HUES6 (cell line): ENCODE results near the gene SLC15A3.

ENCODE experiments used
- H3K27ac ChIP-seq: 2 replicates; pipeline ENCODE4 v1.7.0; 2013; ENCODE audit warnings: low read depth, mild to moderate bottlenecking, low read length, inconsistent platforms
- H3K27me3 ChIP-seq: 2 replicates; pipeline ENCODE4 v1.6.1; 2013; ENCODE audit warnings: low read length; ENCODE audit not compliant: control insufficient read depth, insufficient read depth
- H3K36me3 ChIP-seq: 2 replicates; pipeline ENCODE4 v1.6.1; 2013; ENCODE audit warnings: low read length; ENCODE audit not compliant: control insufficient read depth, insufficient read depth
- H3K4me1 ChIP-seq: 2 replicates; pipeline ENCODE4 v1.6.1; 2013; ENCODE audit warnings: low read length; ENCODE audit not compliant: control insufficient read depth, insufficient read depth
- H3K4me3 ChIP-seq: 2 replicates; pipeline ENCODE4 v1.5.1; 2013; ENCODE audit warnings: low read depth, low read length
- H3K9ac ChIP-seq: one replicate; pipeline ENCODE4 v1.6.1; 2013; ENCODE audit warnings: mild to moderate bottlenecking, low read length
- H3K9me3 ChIP-seq: 2 replicates; pipeline ENCODE4 v1.6.1; 2013; ENCODE audit warnings: low read depth, low read length; ENCODE audit not compliant: control insufficient read depth, insufficient read depth

SLC15A3 gene

GRCh38 chr11:60905551-60906113, 46.3 kb downstream of the SLC15A3 start:
- H3K27me3 ChIP-seq = peaks cover 26% of the 10 kb centered on the region
- H3K27ac ChIP-seq = peak overlapping the region; percentile 91
- no peaks in the 10 kb centered on the region for H3K9me3 ChIP-seq
- peaks cover 7% of the 10 kb centered on the region for H3K4me1 ChIP-seq
- H3K9ac ChIP-seq = peak overlapping the region; percentile 92
- peaks cover 34% of the 10 kb centered on the region for H3K36me3 ChIP-seq
- H3K4me3 ChIP-seq = peak overlapping the region; percentile 97

- Histone ChIP-seq H3K27me3 (peaks cover 22% of the 10 kb centered on the region), H3K27ac (no peak overlapping the region), H3K9ac (peak overlapping the region; percentile 92), H3K9me3 (no peaks in the 10 kb centered on the region), H3K4me1 (peaks cover 7% of the 10 kb centered on the region), H3K4me3 (peak overlapping the region; percentile 97), H3K36me3 (peaks cover 40% of the 10 kb centered on the region)
Measured at GRCh38 chr11:60905047-60905446, 46.9 kb downstream of the SLC15A3 start.

GRCh38 chr11:60902625-60903024, 49.4 kb downstream of the SLC15A3 start:
- H3K27me3 ChIP-seq = no peaks in the 10 kb centered on the region
- H3K36me3 ChIP-seq = peaks cover 63% of the 10 kb centered on the region
- H3K9me3 ChIP-seq = no peaks in the 10 kb centered on the region
- peaks cover 7% of the 10 kb centered on the region for H3K4me1 ChIP-seq
- H3K4me3 ChIP-seq = no peak overlapping the region
- H3K27ac ChIP-seq = no peak overlapping the region
- H3K9ac ChIP-seq = no peak overlapping the region

- peaks cover 7% of the 10 kb centered on the region for H3K4me1 ChIP-seq
- no peak overlapping the region for H3K27ac ChIP-seq
- H3K36me3 ChIP-seq = peaks cover 81% of the 10 kb centered on the region
- H3K4me3 ChIP-seq = no peak overlapping the region
- no peak overlapping the region for H3K9ac ChIP-seq
- no peaks in the 10 kb centered on the region for H3K27me3 ChIP-seq
- H3K9me3 ChIP-seq = no peaks in the 10 kb centered on the region
Measured at GRCh38 chr11:60900673-60901404, 51.1 kb downstream of the SLC15A3 start.

- H3K36me3 ChIP-seq = peaks cover 90% of the 10 kb centered on the region
- no peak overlapping the region for H3K4me3 ChIP-seq
- no peaks in the 10 kb centered on the region for H3K9me3 ChIP-seq
- H3K27ac ChIP-seq = no peak overlapping the region
- H3K27me3 ChIP-seq = no peaks in the 10 kb centered on the region
- H3K9ac ChIP-seq = no peak overlapping the region
- H3K4me1 ChIP-seq = peaks cover 1% of the 10 kb centered on the region
Measured at GRCh38 chr11:60899977-60900376, 52.0 kb downstream of the SLC15A3 start.

GRCh38 chr11:60899046-60899936, 52.7 kb downstream of the SLC15A3 start:
- no peak overlapping the region for H3K9ac ChIP-seq

GRCh38 chr11:60897496-60897895, 54.5 kb downstream of the SLC15A3 start:
- Histone ChIP-seq H3K36me3 (peaks cover 96% of the 10 kb centered on the region), H3K27ac (no peak overlapping the region), H3K9me3 (no peaks in the 10 kb centered on the region), H3K9ac (no peak overlapping the region), H3K27me3 (no peaks in the 10 kb centered on the region), H3K4me1 (no peaks in the 10 kb centered on the region), H3K4me3 (no peak overlapping the region)

More at GRCh38 chr11:60899046-60899936, 52.7 kb downstream of the SLC15A3 start:
- Histone ChIP-seq H3K27me3 (no peaks in the 10 kb centered on the region), H3K9me3 (no peaks in the 10 kb centered on the region), H3K4me1 (no peaks in the 10 kb centered on the region), H3K36me3 (peaks cover 97% of the 10 kb centered on the region), H3K4me3 (no peak overlapping the region), H3K27ac (0 out of 2 replicates have a peak overlapping the region, but pooled peaks have one; percentile 11)

- Histone ChIP-seq H3K9me3 (no peaks in the 10 kb centered on the region), H3K36me3 (peaks cover 96% of the 10 kb centered on the region), H3K9ac (no peak overlapping the region), H3K27me3 (no peaks in the 10 kb centered on the region), H3K27ac (no peak overlapping the region), H3K4me3 (no peak overlapping the region), H3K4me1 (no peaks in the 10 kb centered on the region)
Measured at GRCh38 chr11:60895687-60896086, 56.3 kb downstream of the SLC15A3 start.

- no peak overlapping the region for H3K4me3 ChIP-seq
- no peaks in the 10 kb centered on the region for H3K9me3 ChIP-seq
- H3K9ac ChIP-seq = no peak overlapping the region
- H3K4me1 ChIP-seq = no peaks in the 10 kb centered on the region
- no peaks in the 10 kb centered on the region for H3K27me3 ChIP-seq
- H3K36me3 ChIP-seq = peaks cover 63% of the 10 kb centered on the region
- no peak overlapping the region for H3K27ac ChIP-seq
Measured at GRCh38 chr11:60891103-60891741, 60.8 kb downstream of the SLC15A3 start.

GRCh38 chr11:60890696-60891095, 61.3 kb downstream of the SLC15A3 start:
- no peak overlapping the region for H3K4me3 ChIP-seq
- no peak overlapping the region for H3K27ac ChIP-seq
- H3K4me1 ChIP-seq = no peaks in the 10 kb centered on the region
- H3K9me3 ChIP-seq = no peaks in the 10 kb centered on the region
- H3K9ac ChIP-seq = no peak overlapping the region
- H3K27me3 ChIP-seq = no peaks in the 10 kb centered on the region
- peaks cover 58% of the 10 kb centered on the region for H3K36me3 ChIP-seq
